Measurements from ENCODE around the gene AADACL4. TPM values are rescaled to one million over a fixed set of nuclear protein-coding genes. Genes with fewer than 3 reads are reported as not detected.
A peak's percentile ranks its signal among the peaks of the same experiment; 100 is the strongest.
"Not testable (repeated sequence)": the region's sequence is repeated elsewhere in the genome, so short reads cannot be mapped to it uniquely, and the experiment has no call there.

The AADACL4 gene
- polyA plus RNA-seq, 6 donors from 2014 or later = not detected

GRCh38 chr1:12643079-12643478 is 806 bp upstream of the AADACL4 start:
- H3K4me3 Mint-ChIP-seq = no peak overlapping the region
- peaks cover 8 to 41% (median 25%) of the 10 kb centered on the region in 7 donors for H3K9me3 Mint-ChIP-seq

GRCh38 chr1:12644237-12644636 is 352 bp downstream of the AADACL4 start:
- H3K9me3 Mint-ChIP-seq = peaks cover 5 to 32% (median 23%) of the 10 kb centered on the region in 7 donors
- ATAC-seq (ENCODE audit: low read depth in 2 of 2) = no peak

More at GRCh38 chr1:12643079-12643478, 806 bp upstream of the AADACL4 start:
- ATAC-seq (ENCODE audit: low read depth in 2 of 2) = no peak
- peaks cover 5 to 15% of the 10 kb centered on the region in 2 donors for H3K36me3 Mint-ChIP-seq
- no peak overlapping the region for H3K27ac Mint-ChIP-seq
- no peaks in the 10 kb centered on the region for H3K4me1 Mint-ChIP-seq
- peaks cover 6 to 35% (median 17%) of the 10 kb centered on the region in 3 donors for H3K27me3 Mint-ChIP-seq
- DNase-seq = no peak

GRCh38 chr1:12644829-12645228 is 944 bp downstream of the AADACL4 start:
- no peak for ATAC-seq (ENCODE audit: low read depth in 2 of 2)

More at GRCh38 chr1:12644237-12644636, 352 bp downstream of the AADACL4 start:
- DNase-seq = no peak
- peaks cover 5 to 15% of the 10 kb centered on the region in 2 donors for H3K36me3 Mint-ChIP-seq
- H3K27ac Mint-ChIP-seq = no peak overlapping the region
- H3K4me1 Mint-ChIP-seq = no peaks in the 10 kb centered on the region
- H3K27me3 Mint-ChIP-seq = peaks cover 13 to 37% (median 16%) of the 10 kb centered on the region in 3 donors
- no peak overlapping the region for H3K4me3 Mint-ChIP-seq

GRCh38 chr1:12645401-12645800 is 1.5 kb downstream of the AADACL4 start:
- not testable (repeated sequence) for H3K4me3 Mint-ChIP-seq; H3K4me1 Mint-ChIP-seq; H3K27ac Mint-ChIP-seq; ATAC-seq (ENCODE audit: low read depth in 2 of 2); DNase-seq; H3K36me3 Mint-ChIP-seq
- H3K27me3 Mint-ChIP-seq = peaks cover 14 to 48% (median 24%) of the 10 kb centered on the region in 3 donors
- H3K9me3 Mint-ChIP-seq = peaks cover 5 to 20% (median 15%) of the 10 kb centered on the region in 7 donors

More at GRCh38 chr1:12644829-12645228, 944 bp downstream of the AADACL4 start:
- DNase-seq = no peak
- Mint-ChIP-seq H3K4me3 (no peak overlapping the region), H3K36me3 (peaks cover 5 to 14% of the 10 kb centered on the region in 2 donors), H3K4me1 (no peaks in the 10 kb centered on the region), H3K27me3 (peaks cover 14 to 43% (median 20%) of the 10 kb centered on the region in 3 donors), H3K9me3 (peaks cover 5 to 26% (median 17%) of the 10 kb centered on the region in 7 donors), H3K27ac (no peak overlapping the region)

GRCh38 chr1:12648741-12649140 is 4.9 kb downstream of the AADACL4 start:
- Mint-ChIP-seq H3K4me1 (no peaks in the 10 kb centered on the region), H3K27me3 (peaks cover 22 to 64% (median 40%) of the 10 kb centered on the region in 3 donors), H3K9me3 (no peaks in the 10 kb centered on the region), H3K4me3 (no peak overlapping the region), H3K36me3 (no peaks in the 10 kb centered on the region), H3K27ac (no peak overlapping the region)
- ATAC-seq (ENCODE audit: low read depth in 2 of 2) (no peak), DNase-seq (no peak)

GRCh38 chr1:12649971-12650421 is 6.1 kb downstream of the AADACL4 start:
- ATAC-seq (ENCODE audit: low read depth in 2 of 2) (no peak), DNase-seq (no peak)
- H3K36me3 Mint-ChIP-seq = no peaks in the 10 kb centered on the region
- no peak overlapping the region for H3K27ac Mint-ChIP-seq
- no peaks in the 10 kb centered on the region for H3K9me3 Mint-ChIP-seq
- no peaks in the 10 kb centered on the region for H3K4me1 Mint-ChIP-seq
- no peak overlapping the region for H3K4me3 Mint-ChIP-seq
- peaks cover 22 to 56% (median 38%) of the 10 kb centered on the region in 3 donors for H3K27me3 Mint-ChIP-seq

GRCh38 chr1:12654004-12654567 is 10.2 kb downstream of the AADACL4 start:
- Mint-ChIP-seq H3K36me3 (no peaks in the 10 kb centered on the region), H3K27me3 (peaks cover 18 to 48% (median 47%) of the 10 kb centered on the region in 3 donors), H3K4me3 (no peak overlapping the region), H3K27ac (no peak overlapping the region), H3K4me1 (peaks cover 4 to 6% (median 6%) of the 10 kb centered on the region in 3 donors), H3K9me3 (no peaks in the 10 kb centered on the region)
- ATAC-seq (ENCODE audit: low read depth in 2 of 2) (no peak), DNase-seq (no peak)

GRCh38 chr1:12654657-12655056 is 10.8 kb downstream of the AADACL4 start:
- peaks cover 4 to 7% (median 6%) of the 10 kb centered on the region in 3 donors for H3K4me1 Mint-ChIP-seq
- H3K9me3 Mint-ChIP-seq = no peaks in the 10 kb centered on the region
- H3K27ac Mint-ChIP-seq = no peak overlapping the region

GRCh38 chr1:12656575-12656974 is 12.7 kb downstream of the AADACL4 start:
- peak overlapping the region in 1 of 6 donors; percentile 39 for H3K27ac Mint-ChIP-seq
- no peaks in the 10 kb centered on the region for H3K36me3 Mint-ChIP-seq
- DNase-seq (no peak), ATAC-seq (ENCODE audit: low read depth in 2 of 2) (no peak)
- H3K4me1 Mint-ChIP-seq = peaks cover 4 to 7% (median 6%) of the 10 kb centered on the region in 3 donors
- peaks cover 16 to 36% (median 30%) of the 10 kb centered on the region in 3 donors for H3K27me3 Mint-ChIP-seq
- no peaks in the 10 kb centered on the region for H3K9me3 Mint-ChIP-seq
- H3K4me3 Mint-ChIP-seq = no peak overlapping the region

More at GRCh38 chr1:12654657-12655056, 10.8 kb downstream of the AADACL4 start:
- ATAC-seq (ENCODE audit: low read depth in 2 of 2) (no peak), DNase-seq (no peak)
- Mint-ChIP-seq H3K36me3 (no peaks in the 10 kb centered on the region), H3K4me3 (no peak overlapping the region), H3K27me3 (peaks cover 16 to 44% (median 43%) of the 10 kb centered on the region in 3 donors)

- Mint-ChIP-seq H3K4me3 (no peak overlapping the region), H3K27ac (peak overlapping the region in 2 of 6 donors; percentile 39 to 75), H3K36me3 (no peaks in the 10 kb centered on the region), H3K4me1 (peaks cover 4 to 7% (median 6%) of the 10 kb centered on the region in 3 donors), H3K9me3 (peaks cover 0 to 4% (median 0%) of the 10 kb centered on the region in 7 donors), H3K27me3 (peaks cover 13 to 30% (median 23%) of the 10 kb centered on the region in 3 donors)
- ATAC-seq (ENCODE audit: low read depth in 2 of 2) = no peak
- DNase-seq = no peak
Observed at GRCh38 chr1:12657060-12657884, 13.4 kb downstream of the AADACL4 start.

GRCh38 chr1:12657885-12658512 is 14.1 kb downstream of the AADACL4 start:
- not testable (repeated sequence) for ATAC-seq (ENCODE audit: low read depth in 2 of 2); H3K9me3 Mint-ChIP-seq; H3K36me3 Mint-ChIP-seq; H3K4me3 Mint-ChIP-seq; H3K4me1 Mint-ChIP-seq; DNase-seq
- H3K27me3 Mint-ChIP-seq = peaks cover 9 to 23% (median 22%) of the 10 kb centered on the region in 3 donors
- peak overlapping the region in 1 of 6 donors; percentile 65 for H3K27ac Mint-ChIP-seq

- DNase-seq (peak; percentile 44), ATAC-seq (ENCODE audit: low read depth in 2 of 2) (peak in 1 of 2 donors; percentile 43)
- peaks cover 4 to 7% (median 6%) of the 10 kb centered on the region in 3 donors for H3K4me1 Mint-ChIP-seq
- peaks cover 8 to 22% (median 21%) of the 10 kb centered on the region in 3 donors for H3K27me3 Mint-ChIP-seq
- H3K27ac Mint-ChIP-seq = peak overlapping the region in 3 of 6 donors; percentile 6 to 64 (median 17)
- no peaks in the 10 kb centered on the region for H3K36me3 Mint-ChIP-seq
- H3K9me3 Mint-ChIP-seq = peaks cover 4 to 16% (median 5%) of the 10 kb centered on the region in 7 donors
- no peak overlapping the region for H3K4me3 Mint-ChIP-seq
Observed at GRCh38 chr1:12658531-12659453, 14.9 kb downstream of the AADACL4 start.

Data from naive B cell (primary cell).